GM18861 (cell line): ENCODE data around the gene RGS7.
"Not testable (repeated sequence)": the region's sequence is repeated elsewhere in the genome, so short reads cannot be mapped to it uniquely, and the experiment has no call there.

Experiments used
- ATAC-seq: cut with Tn5 transposase; IDR thresholded peaks from one replicate; pipeline ENCODE4 v1.9.1; 2021; ENCODE audit not compliant: unreplicated experiment

Gene RGS7

DNA sequence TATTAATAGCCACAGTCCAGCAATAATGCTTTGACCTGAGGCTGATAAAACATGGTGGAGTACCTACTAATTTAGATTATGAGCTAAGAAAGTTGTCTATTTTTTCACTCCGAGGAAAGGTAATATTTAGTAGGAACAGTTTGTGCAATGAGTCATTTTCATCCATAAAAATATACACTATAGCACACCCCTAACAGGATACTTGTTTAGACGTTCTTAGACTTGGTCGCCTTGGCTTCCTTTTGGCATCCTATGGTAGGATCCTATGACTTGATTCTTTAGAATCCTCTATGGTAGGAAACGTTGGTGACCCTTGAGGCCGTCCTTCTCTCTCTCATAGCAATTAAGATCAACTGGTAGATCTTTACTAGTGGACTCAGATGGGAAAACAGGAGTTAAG lies 81.8 kb downstream of the RGS7 start:
- no peak for ATAC-seq

DNA sequence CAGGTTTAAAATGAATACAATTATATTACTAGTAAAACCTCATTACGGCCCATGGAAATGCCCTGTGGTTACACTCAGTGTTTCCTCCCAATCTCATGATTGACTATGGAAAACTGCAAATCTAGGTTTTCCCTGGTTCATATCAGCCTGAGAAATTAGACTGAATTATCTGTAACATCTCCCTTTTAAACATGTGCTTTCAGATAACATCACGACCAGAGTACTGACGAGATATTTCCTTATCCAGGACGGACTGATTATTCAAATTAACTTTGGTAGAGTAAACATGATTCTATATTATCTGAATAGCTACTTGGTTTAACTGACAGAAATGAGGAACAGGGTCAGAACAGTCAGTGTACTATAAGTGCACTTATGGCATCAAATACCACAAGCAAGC lies 82.3 kb downstream of the RGS7 start:
- ATAC-seq, result no peak

DNA sequence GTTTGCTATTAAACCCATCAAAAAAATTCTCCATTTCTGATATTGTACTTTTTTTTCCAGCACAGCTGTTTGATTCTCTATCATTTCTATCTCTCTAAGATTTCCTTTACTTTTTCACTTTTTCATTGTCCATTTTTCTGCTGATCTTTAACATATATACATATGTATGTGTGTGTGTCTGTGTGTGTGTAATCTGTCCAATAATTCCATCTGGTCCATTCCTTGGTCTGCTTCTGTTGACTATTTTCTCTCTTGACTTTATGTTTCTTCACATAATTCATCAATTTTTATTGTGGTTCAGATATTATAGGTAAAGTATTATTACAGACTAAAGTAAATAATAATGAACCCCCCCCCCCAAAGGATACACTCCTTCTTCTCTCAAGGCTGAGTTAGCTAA lies 84.2 kb downstream of the RGS7 start:
- ATAC-seq, result no peak

DNA sequence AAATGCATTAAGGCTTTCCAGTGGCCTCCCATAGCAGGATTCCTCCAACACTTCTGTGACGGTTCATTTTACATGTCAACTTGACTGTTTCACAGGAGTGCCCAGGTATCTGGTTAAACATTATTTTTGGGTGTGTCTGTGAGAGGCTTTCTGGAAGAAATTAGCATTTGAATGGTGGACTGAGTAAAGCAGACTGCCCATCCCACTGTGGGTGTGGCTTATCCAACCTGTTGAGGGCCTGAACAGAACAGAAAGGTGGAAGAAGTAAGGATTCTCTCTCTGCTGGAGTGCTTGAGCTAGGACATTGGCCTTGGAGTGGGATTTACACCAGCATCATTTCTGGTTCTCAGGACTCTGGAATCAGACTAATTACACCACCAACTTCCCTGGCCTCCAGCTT lies 85.6 kb downstream of the RGS7 start:
- ATAC-seq, result no peak

DNA sequence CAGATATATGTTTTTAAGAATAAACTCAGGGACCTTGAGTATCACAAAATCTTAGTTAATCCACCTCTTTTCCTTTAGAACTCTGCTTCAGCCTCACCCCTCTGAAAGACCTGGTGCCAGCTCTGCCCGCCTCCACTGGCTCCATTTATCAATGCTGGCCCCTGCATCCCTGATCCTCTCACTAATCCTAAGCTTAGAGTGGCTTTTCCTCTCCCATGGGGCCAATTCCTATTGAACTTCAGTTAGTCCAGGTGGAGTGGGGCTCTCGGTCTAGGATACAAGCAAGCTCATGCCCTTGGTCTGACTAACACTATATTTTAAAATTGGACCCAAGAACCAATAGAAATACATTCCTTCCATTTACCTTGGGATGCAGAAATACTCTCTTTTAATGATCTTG lies 87.0 kb downstream of the RGS7 start:
- ATAC-seq, result no peak

DNA sequence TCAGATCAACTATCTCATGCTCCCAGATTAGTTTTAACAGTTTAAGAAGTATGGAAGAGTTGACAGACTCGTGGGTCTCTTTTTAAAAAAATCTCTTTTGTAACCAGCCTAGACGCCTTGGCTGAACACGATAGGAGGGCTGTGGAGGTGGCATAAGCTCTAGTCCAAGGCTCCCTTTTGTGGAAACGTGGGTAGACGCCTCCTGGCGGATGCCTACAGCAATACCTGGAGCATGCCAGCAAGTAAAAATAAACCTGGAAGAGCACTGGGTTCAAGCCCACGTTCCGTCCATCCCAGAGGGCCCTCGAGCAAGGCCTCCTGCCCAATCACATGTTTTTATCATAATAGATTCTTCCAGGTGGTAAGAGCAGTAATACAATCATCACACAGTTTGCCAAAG lies 87.9 kb downstream of the RGS7 start:
- ATAC-seq, result no peak

DNA sequence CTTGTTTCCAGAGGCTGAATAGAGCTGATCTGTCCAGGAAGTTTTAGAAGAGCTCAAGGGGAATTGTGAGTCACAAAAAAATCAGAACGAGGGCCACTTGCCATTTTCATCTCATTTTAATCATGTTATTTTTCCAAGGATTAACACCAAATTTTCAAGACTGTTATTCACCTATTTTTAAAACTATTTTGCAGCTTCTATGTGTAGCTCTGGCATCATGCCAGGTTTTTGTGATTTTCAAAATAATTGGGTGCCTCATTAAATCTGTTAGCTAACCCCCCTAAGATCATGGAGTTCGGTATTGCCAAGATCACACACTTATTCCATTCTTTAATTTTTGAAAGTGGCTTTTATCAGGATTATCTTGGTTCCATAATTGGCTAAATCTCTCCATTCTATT lies 90.9 kb downstream of the RGS7 start:
- ATAC-seq, result no peak

GRCh38 chr1:241265428-241265827 lies 91.6 kb downstream of the RGS7 start:
- ATAC-seq, result no peak

GRCh38 chr1:241263346-241263745 lies 93.7 kb downstream of the RGS7 start:
- no peak for ATAC-seq

- ATAC-seq, result no peak
These were observed 103.5 kb downstream of the RGS7 start for GRCh38 chr1:241253471-241253870.

DNA sequence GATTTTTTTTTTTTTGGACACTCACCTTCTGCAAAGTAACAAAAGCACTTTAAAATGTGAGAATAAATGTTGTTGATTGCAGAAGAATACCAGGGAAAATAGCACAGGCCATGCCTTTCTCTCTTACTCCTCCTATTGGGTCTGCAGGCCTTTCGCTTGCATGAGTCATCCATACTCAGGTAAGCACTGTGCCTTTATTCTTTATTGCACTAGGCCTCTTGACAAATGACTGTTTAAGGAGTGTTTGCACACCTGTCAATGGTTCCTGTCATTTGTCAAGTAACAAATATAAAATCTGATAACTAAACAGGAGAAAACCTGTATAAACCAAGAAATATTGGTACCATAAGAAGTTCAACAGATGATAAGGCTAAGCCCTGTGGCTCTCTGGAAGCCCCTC lies 106.5 kb downstream of the RGS7 start:
- ATAC-seq, result no peak

DNA sequence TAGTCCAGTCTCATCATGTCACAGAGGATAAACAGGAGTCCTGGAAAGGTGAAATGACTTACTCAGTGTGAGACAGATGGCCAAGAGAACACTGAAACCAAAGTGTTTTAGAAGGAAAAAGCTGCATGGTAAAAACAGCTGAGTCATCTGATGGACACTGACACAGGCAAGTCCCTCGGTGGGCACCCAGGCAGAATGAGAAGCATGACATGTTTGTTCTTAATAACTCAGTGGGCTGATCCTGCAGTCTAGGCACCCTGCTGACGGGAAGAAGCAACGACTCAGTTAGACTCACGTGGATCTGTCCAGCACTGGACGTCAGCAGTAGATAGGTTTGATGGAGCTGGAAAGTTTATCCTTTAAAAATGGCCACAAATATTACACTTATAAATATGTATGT lies 116.9 kb downstream of the RGS7 start:
- ATAC-seq, result no peak

GRCh38 chr1:241237873-241238272 lies 119.1 kb downstream of the RGS7 start:
- no peak for ATAC-seq

- ATAC-seq, result no peak
These were observed 121.6 kb downstream of the RGS7 start for GRCh38 chr1:241235256-241235897.

- ATAC-seq, result no peak
These were observed 127.3 kb downstream of the RGS7 start for GRCh38 chr1:241229711-241230110.

DNA sequence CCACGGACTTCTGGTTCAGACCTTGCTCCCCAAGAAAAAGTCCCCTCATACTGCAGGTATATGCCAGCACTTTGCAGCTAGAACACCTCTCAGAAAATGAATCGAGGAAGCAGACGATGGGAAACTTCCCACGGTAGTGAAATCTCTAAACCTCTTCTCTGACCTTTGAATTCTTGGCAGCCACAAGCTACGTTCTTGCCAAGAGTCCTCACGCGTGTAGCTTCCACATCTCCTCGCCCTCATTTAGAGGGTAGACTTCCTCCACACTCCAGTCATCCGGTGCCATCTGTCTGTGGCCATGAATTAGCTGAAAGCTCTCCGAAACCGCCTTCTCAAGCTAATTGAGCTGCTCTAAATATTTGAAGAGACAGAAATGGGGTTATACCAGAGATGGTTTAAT lies 127.8 kb downstream of the RGS7 start:
- no peak for ATAC-seq

GRCh38 chr1:241228339-241228738 lies 128.7 kb downstream of the RGS7 start:
- ATAC-seq, result no peak

- no peak for ATAC-seq
These were observed 131.3 kb downstream of the RGS7 start for GRCh38 chr1:241225741-241226140.

DNA sequence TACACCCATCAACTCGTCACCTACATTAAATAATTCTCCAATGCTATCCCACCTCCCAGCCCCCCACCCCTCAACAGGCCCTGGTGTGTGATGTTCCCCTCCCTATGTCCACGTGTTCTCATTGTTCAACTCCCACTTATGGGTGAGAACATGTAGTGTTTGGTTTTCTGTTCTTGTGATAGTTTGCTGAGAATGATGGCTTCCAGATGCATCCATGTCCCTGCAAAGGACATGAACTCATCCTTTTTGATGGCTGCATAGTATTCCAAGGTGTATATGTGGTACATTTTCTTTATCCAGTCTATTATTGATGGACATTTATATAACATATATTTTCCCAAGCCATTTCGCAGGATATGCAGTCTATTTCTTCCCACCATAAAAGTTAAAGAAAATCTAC lies 132.8 kb downstream of the RGS7 start:
- not testable (repeated sequence) for ATAC-seq

GRCh38 chr1:241222813-241223212 lies 134.2 kb downstream of the RGS7 start:
- not testable (repeated sequence) for ATAC-seq

- ATAC-seq, result no peak
These were observed 135.7 kb downstream of the RGS7 start for GRCh38 chr1:241221319-241221718.

DNA sequence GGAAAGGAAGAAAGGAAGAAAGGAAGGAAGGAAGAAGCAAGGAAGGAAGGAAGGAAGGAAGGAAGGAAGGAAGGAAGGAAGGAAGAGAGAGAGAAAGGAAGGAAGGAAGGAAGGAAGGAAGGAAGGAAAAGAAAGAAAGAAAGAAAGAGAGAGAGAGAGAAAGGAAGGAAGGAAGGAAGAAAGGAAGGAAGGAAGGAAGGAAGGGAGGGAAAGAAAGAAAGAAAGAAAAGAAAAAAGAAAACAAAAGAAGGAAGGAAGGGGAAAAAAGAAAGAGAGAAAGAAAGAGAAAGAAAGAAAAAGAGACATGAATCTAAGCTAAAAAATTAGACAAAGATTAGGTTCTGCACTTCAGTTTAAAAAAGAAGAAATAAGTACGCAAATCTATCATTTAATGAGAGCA lies 136.1 kb downstream of the RGS7 start:
- ATAC-seq, result not testable (repeated sequence)

DNA sequence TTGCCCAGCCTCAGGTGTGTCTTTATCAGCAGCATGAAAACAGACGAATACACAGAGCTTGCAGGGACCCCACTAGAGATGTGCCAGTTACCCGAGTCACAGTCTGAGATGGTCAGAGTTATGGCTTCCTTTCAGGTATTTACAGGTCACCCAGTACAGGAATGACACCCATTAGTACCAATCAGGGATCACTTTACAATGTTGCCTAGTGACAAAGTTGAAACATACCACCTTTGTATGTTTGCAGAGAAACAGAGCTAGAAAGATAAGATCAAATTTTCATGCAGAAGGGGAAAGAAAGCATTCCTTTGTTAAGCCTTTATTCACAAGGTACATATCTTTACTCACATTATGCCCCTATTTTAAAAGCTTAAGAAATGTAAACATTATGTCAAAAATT lies 137.6 kb downstream of the RGS7 start:
- ATAC-seq, result no peak

DNA sequence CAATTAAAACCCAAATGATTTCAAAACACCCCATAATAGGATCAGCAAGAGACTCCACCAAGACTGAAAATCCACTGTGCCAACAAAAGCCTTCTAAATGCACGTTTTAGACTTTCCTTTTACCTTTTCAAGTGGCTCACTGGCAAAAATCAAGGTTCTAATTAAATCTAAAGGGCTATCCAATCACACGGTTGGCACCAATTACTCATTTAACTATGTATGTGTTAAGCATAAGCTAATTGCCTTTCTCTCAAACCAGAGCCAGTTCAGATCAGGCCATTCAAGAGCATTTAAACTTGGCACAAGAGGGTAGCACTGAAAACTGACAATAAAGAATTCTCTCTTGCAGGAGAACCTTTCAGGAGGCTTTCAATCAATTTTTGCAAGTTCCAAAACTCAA lies 139.5 kb downstream of the RGS7 start:
- no peak for ATAC-seq
